HAP-1 (cell line): ENCODE data around the gene TACC3.
A peak's percentile ranks its signal among the peaks of the same experiment; 100 is the strongest.

ENCODE experiments used
- DNase-seq, 2 experiments: peaks; one replicate each; pipeline ENCODE4 v3.0.0-alpha.2; 2016 to 2020; ENCODE audit warnings: low spot score in 2 of 2
- H3K27me3 ChIP-seq: fragments of 250-450 bp; sonication (Bioruptor Pico); 2 replicates; pipeline ENCODE4 v1.5.1; 2020; ENCODE audit warnings: low read depth, mild to moderate bottlenecking, moderate library complexity
- H3K36me3 ChIP-seq: fragments of 250-450 bp; sonication (Bioruptor Pico); replicated peaks from 2 replicates; pipeline ENCODE4 v1.5.1; 2020; ENCODE audit warnings: mild to moderate bottlenecking
- H3K4me1 ChIP-seq: fragments of 250-450 bp; sonication (Bioruptor Pico); 2 replicates; pipeline ENCODE4 v1.5.1; 2020; ENCODE audit warnings: mild to moderate bottlenecking
- H3K4me3 ChIP-seq: fragments of 250-450 bp; sonication (Bioruptor Pico); 2 replicates; pipeline ENCODE4 v1.5.1; 2020; ENCODE audit warnings: mild to moderate bottlenecking, moderate library complexity
- H3K9me3 ChIP-seq: fragments of 250-450 bp; sonication (Bioruptor Pico); 2 replicates; pipeline ENCODE4 v1.5.1; 2020; ENCODE audit warnings: mild to moderate bottlenecking, moderate library complexity
- in situ Hi-C: fragments of 300-500 bp; cut with MboI; formaldehyde crosslinking; loops from 3 replicates; pipeline ENCODE4 v1.14.3; 2020; ENCODE audit warnings: low sequenced_read_pairs, inconsistent platforms, mixed read lengths

The TACC3 gene

GRCh38 chr4:1741208-1741607 is 19.9 kb downstream of the TACC3 start:
- in situ Hi-C loops = loop anchor here (5.0 to 10.0 kb wide), 2 partner anchors 76 to 164 kb away; no protein-coding TSS in a partner anchor
- H3K36me3 ChIP-seq = peaks cover 88% of the 10 kb centered on the region

GRCh38 chr4:1743551-1743950 is 22.2 kb downstream of the TACC3 start:
- no peaks in the 10 kb centered on the region for H3K4me1 ChIP-seq
- H3K4me3 ChIP-seq = no peak overlapping the region
- in situ Hi-C loops = loop anchor here (5.0 to 10.0 kb wide), 2 partner anchors 74 to 161 kb away; no protein-coding TSS in a partner anchor
- no peak for DNase-seq
- H3K9me3 ChIP-seq = no peaks in the 10 kb centered on the region
- H3K36me3 ChIP-seq = peaks cover 65% of the 10 kb centered on the region
- H3K27me3 ChIP-seq = no peaks in the 10 kb centered on the region

More at GRCh38 chr4:1741208-1741607, 19.9 kb downstream of the TACC3 start:
- Histone ChIP-seq H3K4me1 (no peaks in the 10 kb centered on the region), H3K4me3 (no peak overlapping the region), H3K9me3 (no peaks in the 10 kb centered on the region), H3K27me3 (no peaks in the 10 kb centered on the region)
- no peak for DNase-seq

- Histone ChIP-seq H3K9me3 (no peaks in the 10 kb centered on the region), H3K4me3 (no peak overlapping the region), H3K27me3 (no peaks in the 10 kb centered on the region), H3K36me3 (peaks cover 60% of the 10 kb centered on the region), H3K4me1 (no peaks in the 10 kb centered on the region)
- in situ Hi-C loops = loop anchor here (5.0 to 10.0 kb wide), 2 partner anchors 73 to 161 kb away; no protein-coding TSS in a partner anchor
- no peak for DNase-seq
Observed at GRCh38 chr4:1743975-1744374, 22.7 kb downstream of the TACC3 start.

GRCh38 chr4:1744552-1744951 is 23.2 kb downstream of the TACC3 start:
- Histone ChIP-seq H3K9me3 (no peaks in the 10 kb centered on the region), H3K4me3 (no peak overlapping the region), H3K27me3 (no peaks in the 10 kb centered on the region), H3K36me3 (peaks cover 55% of the 10 kb centered on the region), H3K4me1 (no peaks in the 10 kb centered on the region)
- in situ Hi-C loops = loop anchor here (5.0 to 10.0 kb wide), 2 partner anchors 73 to 160 kb away; no protein-coding TSS in a partner anchor
- DNase-seq = no peak

GRCh38 chr4:1745165-1745564 is 23.8 kb downstream of the TACC3 start:
- Histone ChIP-seq H3K36me3 (peaks cover 50% of the 10 kb centered on the region), H3K4me3 (no peak overlapping the region), H3K9me3 (no peaks in the 10 kb centered on the region), H3K4me1 (no peaks in the 10 kb centered on the region), H3K27me3 (no peaks in the 10 kb centered on the region)
- in situ Hi-C loops = loop anchor here (10.0 kb wide), 1 partner anchor 160 kb away; no protein-coding TSS in a partner anchor
- no peak for DNase-seq

- Histone ChIP-seq H3K4me3 (no peak overlapping the region), H3K36me3 (peaks cover 45% of the 10 kb centered on the region)
- in situ Hi-C loops = loop anchor here (10.0 kb wide), 1 partner anchor 159 kb away; no protein-coding TSS in a partner anchor
Observed at GRCh38 chr4:1745697-1746096, 24.4 kb downstream of the TACC3 start.

GRCh38 chr4:1746265-1746691 is 25.0 kb downstream of the TACC3 start:
- no peak overlapping the region for H3K4me3 ChIP-seq
- H3K36me3 ChIP-seq = peaks cover 39% of the 10 kb centered on the region
- in situ Hi-C loops = loop anchor here (10.0 kb wide), 1 partner anchor 159 kb away; no protein-coding TSS in a partner anchor
- peak; percentile 57 to 96 for DNase-seq
- no peaks in the 10 kb centered on the region for H3K27me3 ChIP-seq
- H3K9me3 ChIP-seq = no peaks in the 10 kb centered on the region
- H3K4me1 ChIP-seq = no peaks in the 10 kb centered on the region

More at GRCh38 chr4:1745697-1746096, 24.4 kb downstream of the TACC3 start:
- H3K4me1 ChIP-seq = no peaks in the 10 kb centered on the region
- DNase-seq = no peak
- H3K9me3 ChIP-seq = no peaks in the 10 kb centered on the region
- H3K27me3 ChIP-seq = no peaks in the 10 kb centered on the region

GRCh38 chr4:1746919-1747602 is 25.7 kb downstream of the TACC3 start:
- no peak overlapping the region for H3K4me3 ChIP-seq
- H3K4me1 ChIP-seq = no peaks in the 10 kb centered on the region
- in situ Hi-C loops = loop anchor here (10.0 kb wide), 1 partner anchor 158 kb away; no protein-coding TSS in a partner anchor
- H3K27me3 ChIP-seq = no peaks in the 10 kb centered on the region
- no peak for DNase-seq
- no peaks in the 10 kb centered on the region for H3K9me3 ChIP-seq
- peaks cover 31% of the 10 kb centered on the region for H3K36me3 ChIP-seq

GRCh38 chr4:1747603-1747967 is 26.3 kb downstream of the TACC3 start:
- H3K9me3 ChIP-seq = no peaks in the 10 kb centered on the region
- H3K36me3 ChIP-seq = peaks cover 26% of the 10 kb centered on the region
- no peaks in the 10 kb centered on the region for H3K27me3 ChIP-seq
- no peak for DNase-seq
- no peak overlapping the region for H3K4me3 ChIP-seq
- in situ Hi-C loops = loop anchor here (10.0 kb wide), 1 partner anchor 157 kb away; no protein-coding TSS in a partner anchor
- H3K4me1 ChIP-seq = no peaks in the 10 kb centered on the region

GRCh38 chr4:1748465-1748995 is 27.2 kb downstream of the TACC3 start:
- in situ Hi-C loops = loop anchor here (10.0 kb wide), 1 partner anchor 156 kb away; no protein-coding TSS in a partner anchor
- Histone ChIP-seq H3K4me3 (no peak overlapping the region), H3K9me3 (no peaks in the 10 kb centered on the region), H3K36me3 (peaks cover 20% of the 10 kb centered on the region), H3K4me1 (no peaks in the 10 kb centered on the region), H3K27me3 (no peaks in the 10 kb centered on the region)
- peak; percentile 61 to 95 for DNase-seq

- peaks cover 15% of the 10 kb centered on the region for H3K36me3 ChIP-seq
- H3K27me3 ChIP-seq = no peaks in the 10 kb centered on the region
- no peaks in the 10 kb centered on the region for H3K4me1 ChIP-seq
- no peak for DNase-seq
- in situ Hi-C loops = loop anchor here (10.0 kb wide), 1 partner anchor 155 kb away; no protein-coding TSS in a partner anchor
- no peaks in the 10 kb centered on the region for H3K9me3 ChIP-seq
- H3K4me3 ChIP-seq = no peak overlapping the region
Observed at GRCh38 chr4:1749370-1749769, 28.0 kb downstream of the TACC3 start.

GRCh38 chr4:1749826-1750225 is 28.5 kb downstream of the TACC3 start:
- in situ Hi-C loops = loop anchor here (10.0 kb wide), 1 partner anchor 155 kb away; no protein-coding TSS in a partner anchor
- no peak overlapping the region for H3K4me3 ChIP-seq
- H3K9me3 ChIP-seq = no peaks in the 10 kb centered on the region
- DNase-seq = no peak
- H3K36me3 ChIP-seq = peaks cover 10% of the 10 kb centered on the region
- no peaks in the 10 kb centered on the region for H3K4me1 ChIP-seq
- H3K27me3 ChIP-seq = no peaks in the 10 kb centered on the region

- no peak for DNase-seq
- in situ Hi-C loops = no loop called here
- Histone ChIP-seq H3K27me3 (no peaks in the 10 kb centered on the region), H3K4me1 (no peaks in the 10 kb centered on the region), H3K9me3 (no peaks in the 10 kb centered on the region), H3K4me3 (no peak overlapping the region), H3K36me3 (peaks cover 4% of the 10 kb centered on the region)
Observed at GRCh38 chr4:1750381-1751154, 29.2 kb downstream of the TACC3 start.
